Measurements from ENCODE around the gene GPR161. TPM values are rescaled to one million over a fixed set of nuclear protein-coding genes. Genes with fewer than 3 reads are reported as not detected.

Gene GPR161
- total and polyA plus RNA-seq, 2 experiments from 2014 or later: 7.9 to 11.6 TPM

GRCh38 chr1:168164771-168165170, 28.0 kb upstream of the GPR161 start:
- Histone ChIP-seq H3F3A (replicated peaks; ENCODE audit: low read depth) (no peaks in the 10 kb centered on the region), H2AFZ (no peak overlapping the region), H3K79me2 (replicated peaks; ENCODE audit: insufficient read depth) (no peaks in the 10 kb centered on the region), H3K36me3 (ENCODE audit: insufficient read depth) (no peaks in the 10 kb centered on the region), H3K4me2 (no peak overlapping the region), H3K4me1 (ENCODE audit: insufficient read depth) (no peaks in the 10 kb centered on the region), H3K27me3 (ENCODE audit: insufficient read depth) (no peaks in the 10 kb centered on the region), H3K27ac (ENCODE audit: low read depth) (no peak overlapping the region), H4K20me1 (replicated peaks; ENCODE audit: insufficient read depth) (no peaks in the 10 kb centered on the region), H3K9me2 (ENCODE audit: insufficient read depth) (0 out of 2 replicates have a peak, but pooled peaks cover 3% of the 10 kb centered on the region), H3K4me3 (no peak overlapping the region)
- ATAC-seq: no peak
- Mint-ChIP-seq H3K4me1 (no peaks in the 10 kb centered on the region), H3K36me3 (ENCODE audit: low read depth) (no peaks in the 10 kb centered on the region; the same call in 2 of the 3 replicates), H3K4me3 (no peak overlapping the region), H3K9me3 (peaks cover 2% of the 10 kb centered on the region; the same call in 1 of the 3 replicates), H3K27me3 (ENCODE audit: insufficient read depth, low read depth, poor library complexity) (peaks cover 4% of the 10 kb centered on the region), H3K27ac (no peak overlapping the region)
- no peak for DNase-seq (ENCODE audit: low spot score)
- TF ChIP-seq ETS1 (IDR thresholded peaks at IDR 0.05): no peak
- TF ChIP-seq CTCF (conservative IDR thresholded peaks at IDR 0.05; ENCODE audit: low read depth in 2 of 2): no peak
- no peak for TF ChIP-seq POLR2AphosphoS5 (IDR thresholded peaks at IDR 0.05; ENCODE audit: low read depth)
- no peak for TF ChIP-seq EZH2 (IDR thresholded peaks at IDR 0.05; ENCODE audit: low read depth, unreplicated experiment)
- no peak for TF ChIP-seq NANOG (IDR thresholded peaks at IDR 0.05; ENCODE audit: borderline replicate concordance)
- TF ChIP-seq ZNF331 (CRISPR knock-in tag; IDR thresholded peaks at IDR 0.05; ENCODE audit: low read depth): no peak
- no peak for TF ChIP-seq ZNF462 (CRISPR knock-in tag; IDR thresholded peaks at IDR 0.05)
- TF ChIP-seq ZNF114 (CRISPR knock-in tag; IDR thresholded peaks at IDR 0.05): no peak
- TF ChIP-seq JUNB (IDR thresholded peaks at IDR 0.05; ENCODE audit: unreplicated experiment): no peak
- TF ChIP-seq CREB1 (CRISPR knock-in tag; IDR thresholded peaks at IDR 0.05; ENCODE audit: low read depth): no peak
- TF ChIP-seq REST (IDR thresholded peaks at IDR 0.05; ENCODE audit: unreplicated experiment): no peak
- no peak for TF ChIP-seq EZH2phosphoT487 (IDR thresholded peaks at IDR 0.05; ENCODE audit: unreplicated experiment)
- no peak for TF ChIP-seq STAT1 (IDR thresholded peaks at IDR 0.05; ENCODE audit: unreplicated experiment)
